OCI-M1 (cell line): ENCODE measurements around the gene GCAT.

Source experiments
- DNase-seq: peaks from one replicate; lab custom pipeline; 2025; lab: John Stamatoyannopoulos, UW

GCAT gene

GRCh38 chr22:37842015-37842793 lies 34.5 kb downstream of the GCAT start:
- DNase-seq = no peak

GRCh38 chr22:37843741-37844089 lies 36.0 kb downstream of the GCAT start:
- DNase-seq = no peak

GRCh38 chr22:37844904-37845329 lies 37.2 kb downstream of the GCAT start:
- no peak for DNase-seq

- DNase-seq = no peak
These were observed 38.7 kb downstream of the GCAT start for GRCh38 chr22:37846433-37846832.

GRCh38 chr22:37848587-37849088 lies 40.9 kb downstream of the GCAT start:
- DNase-seq = peak; percentile 72

- DNase-seq = peak; percentile 96
These were observed 41.5 kb downstream of the GCAT start, which contains the start of gene EIF3L for GRCh38 chr22:37849089-37849751. Gene EIF3L, plus strand, starts transcription at chr22:37849419. Its CDS starts 31 bp downstream, at chr22:37849450.

GRCh38 chr22:37850801-37851200 lies 43.1 kb downstream of the GCAT start:
- DNase-seq = no peak

GRCh38 chr22:37852418-37852817 lies 44.7 kb downstream of the GCAT start:
- DNase-seq = no peak

- no peak for DNase-seq
These were observed 47.2 kb downstream of the GCAT start for GRCh38 chr22:37854946-37855345.

GRCh38 chr22:37855462-37855861 lies 47.7 kb downstream of the GCAT start:
- DNase-seq = no peak

GRCh38 chr22:37860796-37861421 lies 53.2 kb downstream of the GCAT start:
- DNase-seq = no peak

GRCh38 chr22:37862570-37863325 lies 55.0 kb downstream of the GCAT start:
- no peak for DNase-seq

- DNase-seq = no peak
These were observed 57.8 kb downstream of the GCAT start for GRCh38 chr22:37865510-37865909.
